ENCODE measurements around the gene SENP3.
A peak's percentile ranks its signal among the peaks of the same experiment; 100 is the strongest.

The SENP3 gene

DNA sequence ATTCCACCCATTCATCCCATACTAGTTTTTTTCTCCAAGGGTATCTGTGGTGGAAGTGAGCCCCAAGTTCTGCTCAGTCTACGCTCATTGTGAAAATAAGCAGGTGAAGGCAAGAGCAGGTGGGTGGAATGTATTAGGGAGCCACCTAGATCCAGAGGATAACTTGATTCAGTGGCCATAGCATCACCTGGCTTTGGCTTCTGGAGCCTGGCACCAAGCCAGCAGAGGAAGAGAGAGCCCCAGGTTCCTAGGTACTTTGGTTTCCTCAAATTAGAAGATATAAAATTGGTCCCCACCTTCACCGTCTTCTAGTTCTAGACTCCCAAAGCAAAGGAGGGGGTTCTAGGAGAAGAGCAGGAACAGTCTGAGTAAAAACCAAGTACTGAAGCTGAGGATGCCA is 48.9 kb downstream of the SENP3 start:
- H3K36me3 ChIP-seq: peaks cover 38% of the 10 kb centered on the region

DNA sequence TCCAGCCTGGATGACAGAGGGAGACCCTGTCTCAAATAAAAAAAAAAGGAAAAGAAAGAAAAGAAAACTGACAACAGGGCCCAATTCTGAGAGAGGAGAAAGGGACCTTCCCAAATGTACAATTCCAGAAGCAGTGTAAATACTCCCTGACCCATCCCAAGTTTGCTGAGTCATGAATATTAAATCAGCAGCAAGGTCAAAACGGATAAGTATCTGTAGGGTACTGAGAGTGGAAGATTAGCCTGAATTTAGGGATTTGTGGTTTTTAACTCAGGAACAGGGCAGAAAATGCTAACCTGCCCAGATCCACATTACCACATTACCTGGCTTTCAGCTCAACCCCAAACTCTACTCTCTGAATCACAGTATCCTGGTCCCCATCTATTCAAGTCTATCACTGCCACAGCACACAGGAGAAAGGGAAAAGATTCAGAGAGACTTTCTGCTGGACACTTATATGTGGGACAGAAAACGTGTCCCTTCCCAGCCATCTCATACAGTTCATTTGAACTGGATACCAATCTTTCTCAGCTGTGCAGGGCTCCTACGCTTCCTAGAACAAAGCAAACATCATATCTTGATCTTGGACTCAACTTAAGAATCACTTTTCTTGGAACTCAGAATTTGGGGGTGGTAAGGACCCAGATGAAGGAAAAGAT is 50.0 kb downstream of the SENP3 start:
- Histone ChIP-seq H3K9me3 (ENCODE audit: severe bottlenecking) (no peaks in the 10 kb centered on the region), H3K27me3 (ENCODE audit: insufficient read depth, low read depth, severe bottlenecking) (no peaks in the 10 kb centered on the region), H3K27ac (no peak overlapping the region), H3K4me3 (ENCODE audit: low read depth, low read length) (no peak overlapping the region), H3K36me3 (peaks cover 30% of the 10 kb centered on the region)
- TF ChIP-seq, protein P1, sequence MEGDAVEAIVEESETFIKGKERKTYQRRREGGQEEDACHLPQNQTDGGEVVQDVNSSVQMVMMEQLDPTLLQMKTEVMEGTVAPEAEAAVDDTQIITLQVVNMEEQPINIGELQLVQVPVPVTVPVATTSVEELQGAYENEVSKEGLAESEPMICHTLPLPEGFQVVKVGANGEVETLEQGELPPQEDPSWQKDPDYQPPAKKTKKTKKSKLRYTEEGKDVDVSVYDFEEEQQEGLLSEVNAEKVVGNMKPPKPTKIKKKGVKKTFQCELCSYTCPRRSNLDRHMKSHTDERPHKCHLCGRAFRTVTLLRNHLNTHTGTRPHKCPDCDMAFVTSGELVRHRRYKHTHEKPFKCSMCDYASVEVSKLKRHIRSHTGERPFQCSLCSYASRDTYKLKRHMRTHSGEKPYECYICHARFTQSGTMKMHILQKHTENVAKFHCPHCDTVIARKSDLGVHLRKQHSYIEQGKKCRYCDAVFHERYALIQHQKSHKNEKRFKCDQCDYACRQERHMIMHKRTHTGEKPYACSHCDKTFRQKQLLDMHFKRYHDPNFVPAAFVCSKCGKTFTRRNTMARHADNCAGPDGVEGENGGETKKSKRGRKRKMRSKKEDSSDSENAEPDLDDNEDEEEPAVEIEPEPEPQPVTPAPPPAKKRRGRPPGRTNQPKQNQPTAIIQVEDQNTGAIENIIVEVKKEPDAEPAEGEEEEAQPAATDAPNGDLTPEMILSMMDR (IDR thresholded peaks at IDR 0.05; ENCODE audit: low read depth, low read length): no peak
- no peak for DNase-seq

More for the DNA sequence above, 48.9 kb downstream of the SENP3 start:
- Histone ChIP-seq H3K27ac (no peak overlapping the region), H3K9me3 (ENCODE audit: severe bottlenecking) (no peaks in the 10 kb centered on the region), H3K4me3 (ENCODE audit: low read depth, low read length) (no peak overlapping the region), H3K27me3 (ENCODE audit: insufficient read depth, low read depth, severe bottlenecking) (no peaks in the 10 kb centered on the region)
- no peak for DNase-seq
- TF ChIP-seq, protein P1 (IDR thresholded peaks at IDR 0.05; ENCODE audit: low read depth, low read length): no peak

DNA sequence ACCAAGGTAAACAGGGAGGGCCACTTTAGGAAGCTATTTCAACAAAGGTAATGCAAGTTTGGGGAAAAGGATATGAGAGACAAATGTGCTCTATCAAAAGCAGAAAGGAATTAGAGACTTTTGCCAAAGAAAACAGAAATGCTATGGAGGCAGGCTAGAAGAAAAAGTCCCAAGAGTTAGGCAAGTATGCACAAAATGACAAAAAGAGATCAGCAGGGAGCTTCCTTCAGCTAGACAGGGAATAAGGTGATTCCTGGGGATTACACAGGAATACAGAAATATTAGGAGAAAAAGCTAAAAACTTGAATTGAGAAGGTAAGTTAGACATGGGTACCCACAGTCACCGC is 50.5 kb downstream of the SENP3 start:
- DNase-seq: no peak
- Histone ChIP-seq H3K36me3 (peaks cover 30% of the 10 kb centered on the region), H3K27me3 (ENCODE audit: insufficient read depth, low read depth, severe bottlenecking) (no peaks in the 10 kb centered on the region), H3K27ac (no peak overlapping the region), H3K4me3 (ENCODE audit: low read depth, low read length) (no peak overlapping the region), H3K9me3 (ENCODE audit: severe bottlenecking) (no peaks in the 10 kb centered on the region)
- TF ChIP-seq, protein P1 (IDR thresholded peaks at IDR 0.05; ENCODE audit: low read depth, low read length): no peak

DNA sequence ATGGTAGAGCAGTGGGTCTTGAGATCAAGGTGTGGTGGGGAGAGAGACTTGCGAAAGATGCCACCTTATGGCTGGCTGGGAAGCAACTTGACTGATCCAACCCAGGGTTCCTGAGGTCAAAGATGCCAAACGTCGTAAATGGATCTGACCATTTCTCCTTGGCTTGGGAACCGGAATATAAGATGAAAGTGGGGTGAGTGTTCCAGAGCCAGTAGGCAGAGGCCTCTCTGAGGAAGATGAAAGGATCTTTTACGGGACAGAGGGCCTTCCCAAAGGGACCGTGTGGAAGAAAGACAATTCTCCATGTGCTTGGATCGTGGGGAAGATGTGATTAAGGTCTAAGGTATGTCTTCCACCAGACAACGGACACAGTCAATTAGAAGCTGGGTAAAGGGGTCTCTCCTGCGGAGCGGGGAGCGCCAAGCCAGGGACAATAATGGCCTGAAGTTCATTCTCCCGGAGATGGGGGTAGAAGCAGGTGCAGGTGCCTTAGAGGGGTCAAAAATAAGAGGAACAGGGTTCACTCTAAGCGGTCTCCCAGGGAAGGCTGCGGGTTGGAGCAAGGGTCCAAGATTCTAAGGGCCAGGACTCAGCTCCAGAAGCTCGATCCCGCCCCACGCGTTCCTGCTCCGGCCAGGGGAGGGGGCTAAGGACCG is 52.2 kb downstream of the SENP3 start:
- DNase-seq: no peak
- H3K27ac ChIP-seq: peak overlapping the region; percentile 72
- H3K27me3 ChIP-seq (ENCODE audit: insufficient read depth, low read depth, severe bottlenecking): no peaks in the 10 kb centered on the region
- TF ChIP-seq, protein P1 (IDR thresholded peaks at IDR 0.05; ENCODE audit: low read depth, low read length): 0 out of 2 replicates have a peak, but pooled peaks have one; percentile 11
- peak overlapping the region; percentile 94 for H3K4me3 ChIP-seq (ENCODE audit: low read depth, low read length)
- H3K36me3 ChIP-seq: peaks cover 27% of the 10 kb centered on the region
- no peaks in the 10 kb centered on the region for H3K9me3 ChIP-seq (ENCODE audit: severe bottlenecking)

DNA sequence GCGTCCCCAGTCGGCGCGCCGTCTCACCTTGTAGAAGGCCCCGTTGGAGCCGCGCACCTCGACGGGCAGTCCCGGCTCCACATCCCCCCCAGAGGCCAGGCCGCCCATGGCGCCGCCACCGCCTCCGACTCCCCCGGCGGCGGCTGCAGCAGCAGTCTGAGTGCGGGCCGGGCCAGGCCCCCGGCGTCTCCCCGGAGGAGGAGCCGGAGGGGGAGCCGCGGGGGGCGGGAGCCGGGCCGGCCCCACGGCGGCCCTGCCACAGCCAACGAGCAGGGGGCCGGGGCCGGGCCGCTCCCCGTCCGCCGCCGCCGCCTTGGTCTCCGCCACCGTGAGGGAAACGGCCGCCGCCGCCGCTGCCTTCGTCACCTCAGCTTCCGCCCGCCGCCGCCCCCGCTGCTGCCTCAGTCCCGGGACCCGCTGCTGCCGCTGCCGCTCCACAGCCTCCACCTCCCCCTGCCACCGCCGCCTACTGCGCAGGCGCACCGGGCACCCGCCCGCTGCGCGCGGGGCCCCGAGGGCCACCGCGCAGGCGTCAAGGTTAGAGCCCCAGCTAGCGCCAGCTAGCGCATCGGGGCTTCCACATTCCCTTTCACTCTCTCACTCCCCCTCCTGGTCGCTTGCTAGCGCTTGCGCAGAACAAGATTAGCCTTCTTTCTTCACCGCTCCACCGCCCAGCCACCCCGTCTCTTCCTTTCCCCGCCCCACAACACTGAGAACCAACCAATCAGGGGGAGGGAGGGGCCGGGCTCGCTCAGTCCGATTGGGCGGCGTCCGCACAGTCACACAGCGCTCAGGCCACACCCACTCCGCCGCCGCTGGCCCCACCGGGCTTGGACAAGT is 52.9 kb downstream of the SENP3 start, which contains the start of gene FXR2:
Gene FXR2 (minus strand): TSS at position 473 of the 840 bp plus-strand sequence. CDS start 365 bp downstream, at position 108.
- TF ChIP-seq, protein P1 (IDR thresholded peaks at IDR 0.05; ENCODE audit: low read depth, low read length): peak; percentile 77
- no peaks in the 10 kb centered on the region for H3K9me3 ChIP-seq (ENCODE audit: severe bottlenecking)
- DNase-seq: peak; percentile 100
- peak within 1 kb of the TSS; percentile 78 for H3K27ac ChIP-seq
- H3K4me3 ChIP-seq (ENCODE audit: low read depth, low read length): peak within 1 kb of the TSS; percentile 94
- no peaks in the 10 kb centered on the region for H3K27me3 ChIP-seq (ENCODE audit: insufficient read depth, low read depth, severe bottlenecking)
- peaks cover 25% of the 10 kb centered on the region for H3K36me3 ChIP-seq

Measured in WERI-Rb-1 (cell line).